ENCODE data around the gene IFIT1B.
A peak's percentile ranks its signal among the peaks of the same experiment; 100 is the strongest.
"Not testable (repeated sequence)": the region's sequence is repeated elsewhere in the genome, so short reads cannot be mapped to it uniquely, and the experiment has no call there.

The IFIT1B gene, protein sequence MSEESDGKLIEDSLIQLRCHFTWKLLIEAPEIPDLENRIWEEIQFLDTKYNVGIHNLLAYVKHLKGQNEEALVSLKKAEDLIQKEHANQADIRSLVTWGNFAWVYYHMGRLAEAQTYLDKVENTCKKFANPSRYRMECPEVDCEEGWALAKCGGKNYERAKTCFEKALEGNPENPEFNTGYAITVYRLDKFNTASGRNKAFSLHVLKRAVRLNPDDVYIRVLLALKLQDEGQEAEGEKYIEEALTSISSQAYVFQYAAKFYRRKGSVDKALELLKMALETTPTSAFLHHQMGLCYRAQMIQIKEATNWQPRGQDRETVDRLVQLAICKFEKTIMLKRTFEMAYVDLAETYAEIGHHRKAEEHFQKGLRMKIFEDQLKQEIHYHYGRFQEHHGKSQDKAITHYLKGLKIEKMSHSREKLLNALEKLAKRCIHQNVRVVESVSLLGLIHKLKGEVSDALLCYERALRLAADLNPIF

DNA sequence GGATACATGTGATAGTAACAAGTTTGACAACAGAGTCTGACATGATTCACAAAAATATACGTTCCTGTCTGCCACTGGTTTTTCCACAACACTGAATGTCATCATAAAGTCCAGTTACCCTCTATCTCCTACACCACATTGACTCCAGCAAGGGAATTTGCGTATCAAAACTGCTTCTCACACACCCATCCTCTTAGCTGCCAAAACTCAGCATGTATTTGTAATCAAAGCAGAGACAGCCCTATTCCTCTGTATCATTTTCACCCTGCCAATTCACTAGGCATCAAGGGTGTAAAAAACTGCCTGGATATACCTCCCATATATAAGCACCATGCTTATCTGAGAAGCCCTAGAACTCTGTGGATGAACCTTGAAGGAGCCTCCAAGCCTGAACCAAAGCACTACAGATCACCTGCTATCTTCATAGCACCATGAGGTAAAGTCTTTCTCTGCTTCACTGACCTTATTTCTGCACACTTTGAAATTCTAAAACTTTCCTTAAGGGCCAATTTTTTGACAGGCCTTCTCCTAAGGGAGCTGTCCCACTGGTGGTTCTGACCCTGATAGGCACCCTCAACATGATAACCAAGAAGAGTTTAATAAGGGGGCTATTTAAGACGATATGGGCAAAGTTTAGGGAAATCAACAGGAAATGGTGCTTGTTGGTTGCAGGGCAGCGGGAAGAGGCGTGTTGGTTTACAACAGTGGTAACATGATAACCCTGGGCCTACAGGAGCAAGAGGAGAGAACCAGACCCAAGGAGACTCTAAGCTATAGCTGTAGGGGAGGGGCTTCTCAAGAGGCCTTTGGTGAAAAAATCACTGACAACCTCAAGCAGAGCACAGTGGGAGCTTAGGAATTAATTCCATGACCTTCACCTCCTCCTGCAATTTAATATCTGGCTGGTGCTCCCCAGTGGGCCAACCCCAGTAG, at the start of gene IFIT1B:
IFIT1B (plus strand) TSS at position 352 of the 933 bp plus-strand sequence; CDS start at position 432, 80 bp downstream.
- no peak for DNase-seq

DNA sequence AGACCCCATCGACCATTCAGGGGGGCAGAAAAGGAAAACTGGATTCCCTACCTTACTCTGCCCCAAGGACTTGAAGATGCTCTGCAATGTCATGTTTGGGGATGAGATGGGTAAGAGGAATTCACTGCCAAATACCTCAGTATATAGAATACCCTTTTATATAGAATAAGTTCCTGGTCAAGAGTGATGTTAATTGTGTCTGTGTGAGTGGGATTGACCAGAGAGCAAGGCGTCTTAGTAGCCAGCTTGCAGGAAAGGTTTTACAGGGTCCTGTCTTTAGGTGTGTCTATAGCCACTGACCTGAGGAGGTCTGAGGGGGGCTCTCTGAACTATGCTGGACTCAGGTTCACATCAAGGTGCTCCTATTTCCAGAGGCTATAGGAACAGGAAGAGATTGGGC, 48.7 kb upstream of the IFIT1B start:
- DNase-seq = no peak

DNA sequence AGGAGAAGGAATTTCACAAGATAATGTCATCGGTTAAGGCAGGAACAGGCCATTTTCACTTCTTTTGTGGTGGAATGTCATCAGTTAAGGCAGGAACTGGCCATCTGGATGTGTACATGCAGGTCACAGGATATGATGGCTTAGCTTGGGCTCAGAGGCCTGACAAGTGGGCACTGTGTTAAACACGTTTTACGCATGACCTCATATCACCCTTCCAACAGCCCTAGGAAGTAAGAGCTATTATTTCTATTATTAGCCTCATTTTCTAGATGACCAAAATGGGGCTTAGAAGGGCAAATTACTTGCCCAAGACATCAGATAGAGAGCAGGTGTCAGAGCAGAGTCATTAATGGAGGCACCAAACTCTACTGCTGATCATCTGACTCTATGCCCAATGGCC, 47.8 kb upstream of the IFIT1B start:
- not testable (repeated sequence) for DNase-seq

DNA sequence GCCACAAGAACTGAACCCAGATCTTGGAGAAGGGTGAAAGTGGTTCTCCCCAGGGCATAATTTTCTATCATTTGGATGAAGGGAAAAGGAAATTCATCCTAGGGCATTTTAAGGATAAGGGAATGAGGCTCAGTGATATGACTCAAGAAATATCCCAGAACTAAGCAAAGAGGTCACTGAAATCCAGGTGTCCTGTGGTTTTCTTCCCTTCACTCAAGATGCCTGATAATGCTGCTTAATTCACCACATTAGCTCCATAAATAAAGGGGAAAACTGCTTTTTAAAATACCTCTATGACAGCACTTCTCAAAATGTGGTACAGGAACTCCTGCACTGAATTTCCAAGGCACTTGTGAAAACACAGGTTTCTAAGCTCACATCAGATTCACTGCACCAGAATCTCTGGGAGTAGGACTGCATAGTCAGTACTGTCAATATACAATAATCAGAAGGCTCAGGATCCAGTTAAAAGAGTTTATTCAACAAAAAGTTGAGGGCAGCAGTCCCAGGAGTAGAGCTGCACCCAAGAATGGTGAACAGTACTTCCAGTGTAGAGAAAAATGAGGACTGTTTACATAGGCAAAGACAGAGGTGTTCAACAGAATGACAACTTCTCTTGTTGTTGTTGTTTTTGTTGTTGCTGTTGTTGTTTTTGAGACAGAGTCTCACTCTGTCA, 47.2 kb upstream of the IFIT1B start:
- no peak for DNase-seq

DNA sequence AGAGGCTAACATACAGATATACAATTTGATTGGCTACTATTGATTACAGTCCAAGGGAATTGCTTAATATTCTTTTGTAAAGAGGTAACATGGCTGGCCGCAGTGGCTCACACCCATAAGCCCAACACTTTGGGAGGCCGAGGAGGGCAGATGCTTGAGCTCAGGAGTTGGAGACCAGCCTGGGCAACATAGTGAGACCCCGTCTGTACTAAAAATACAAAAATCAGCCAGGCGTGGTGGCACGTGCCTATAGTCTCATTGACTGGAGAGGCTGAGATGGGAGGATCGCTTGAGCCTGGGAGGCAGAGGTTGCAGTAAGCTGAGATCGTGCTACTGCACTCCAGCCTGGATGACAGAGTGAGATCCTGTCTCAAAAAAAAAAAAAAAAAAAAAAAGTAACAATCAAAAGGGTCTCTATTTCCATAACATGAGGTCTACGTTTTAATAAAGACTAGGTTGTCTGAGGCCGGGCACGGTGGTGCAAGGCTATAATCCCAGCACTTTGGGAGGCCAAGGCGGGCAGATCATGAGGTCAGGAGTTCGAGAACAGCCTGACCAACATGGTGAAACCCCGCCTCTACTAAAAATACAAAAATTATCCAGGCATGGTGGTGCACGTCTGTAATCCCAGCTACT, 46.3 kb upstream of the IFIT1B start:
- DNase-seq = not testable (repeated sequence)

DNA sequence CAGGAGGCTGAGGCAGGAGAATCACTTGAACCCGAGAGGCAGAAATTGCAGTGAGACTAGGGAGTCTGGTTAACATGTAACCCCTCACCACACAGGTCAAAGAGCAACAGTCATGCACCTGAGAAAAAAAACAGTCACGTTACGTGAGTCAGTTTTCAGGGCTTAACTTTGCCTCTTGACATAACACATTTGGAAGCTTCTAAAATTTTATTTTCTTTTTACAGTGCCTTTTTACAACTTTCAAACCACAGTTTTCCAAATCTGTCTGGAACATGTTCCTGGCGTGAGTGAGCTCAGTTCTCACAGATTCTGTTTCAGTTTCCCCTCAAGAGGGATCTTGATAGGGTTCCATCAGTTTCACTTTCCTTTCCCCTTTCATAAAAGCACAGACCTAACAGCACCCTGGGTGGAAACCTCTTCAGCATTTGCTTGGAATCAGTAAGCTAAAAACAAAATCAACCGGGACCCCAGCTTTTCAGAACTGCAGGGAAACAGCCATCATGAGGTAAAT, 45.7 kb upstream of the IFIT1B start:
- peak; percentile 42 for DNase-seq

DNA sequence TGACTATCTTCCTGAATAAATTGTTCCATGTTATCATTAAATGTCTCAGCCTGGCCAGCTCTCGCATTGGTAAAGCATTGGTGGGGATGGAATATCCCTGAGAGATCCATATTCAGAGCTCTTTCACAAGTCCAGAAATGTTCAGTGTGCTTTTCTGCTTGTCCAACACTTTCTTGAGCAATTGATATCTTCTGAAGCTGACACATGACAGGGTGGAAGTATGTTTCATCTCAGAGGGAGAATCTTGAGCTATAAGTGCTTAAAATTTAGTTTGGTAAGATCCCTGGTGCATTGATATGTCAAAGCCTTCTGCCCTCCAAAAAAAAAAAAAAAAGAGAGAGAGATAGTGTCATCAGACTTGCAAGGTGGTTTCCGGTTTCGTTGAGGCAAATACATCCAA, 42.6 kb upstream of the IFIT1B start:
- no peak for DNase-seq

DNA sequence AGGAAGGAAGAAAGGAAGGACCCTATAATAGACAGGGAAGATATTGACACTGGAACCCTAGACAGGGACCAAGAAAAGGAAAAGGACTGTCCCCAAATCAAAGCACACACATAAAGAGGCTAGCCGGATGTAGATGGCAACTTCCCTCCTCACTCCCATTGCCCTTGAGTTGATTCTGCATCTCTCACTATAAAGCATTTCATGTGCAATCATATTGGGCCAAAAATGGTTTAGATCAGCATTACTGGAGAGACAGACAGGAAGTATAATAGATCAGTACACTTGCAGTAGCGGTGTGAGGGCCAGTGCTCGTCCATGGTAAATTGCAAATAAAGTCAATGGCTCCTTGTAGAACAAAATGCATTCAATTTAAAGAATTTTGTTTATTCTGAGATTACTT, 41.6 kb upstream of the IFIT1B start:
- DNase-seq = no peak

DNA sequence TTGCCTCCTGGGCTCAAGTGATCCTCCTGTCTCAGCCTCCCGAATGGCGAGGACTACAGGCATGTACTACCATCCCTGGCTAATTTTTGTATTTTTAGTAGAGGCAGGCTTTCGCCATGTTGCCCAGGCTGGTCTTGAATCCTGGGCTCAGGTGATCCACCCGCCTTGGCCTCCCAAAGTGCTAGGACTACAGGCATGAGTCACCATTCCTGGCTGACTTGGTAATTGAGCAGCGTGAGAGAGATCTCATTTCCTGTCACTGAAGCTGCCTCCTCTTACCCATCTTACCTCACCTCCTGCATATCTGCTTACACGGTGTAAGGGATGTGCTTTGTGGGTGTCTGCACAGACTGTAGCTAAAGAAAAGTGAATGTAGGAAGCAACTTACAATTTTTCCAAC, 40.4 kb upstream of the IFIT1B start:
- peak; percentile 50 for DNase-seq

DNA sequence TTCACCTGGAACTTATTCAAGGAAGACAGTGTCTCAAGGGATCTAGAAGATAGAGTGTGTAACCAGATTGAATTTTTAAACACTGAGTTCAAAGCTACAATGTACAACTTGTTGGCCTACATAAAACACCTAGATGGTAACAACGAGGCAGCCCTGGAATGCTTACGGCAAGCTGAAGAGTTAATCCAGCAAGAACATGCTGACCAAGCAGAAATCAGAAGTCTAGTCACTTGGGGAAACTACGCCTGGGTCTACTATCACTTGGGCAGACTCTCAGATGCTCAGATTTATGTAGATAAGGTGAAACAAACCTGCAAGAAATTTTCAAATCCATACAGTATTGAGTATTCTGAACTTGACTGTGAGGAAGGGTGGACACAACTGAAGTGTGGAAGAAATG, 39.1 kb upstream of the IFIT1B start:
- DNase-seq = no peak

DNA sequence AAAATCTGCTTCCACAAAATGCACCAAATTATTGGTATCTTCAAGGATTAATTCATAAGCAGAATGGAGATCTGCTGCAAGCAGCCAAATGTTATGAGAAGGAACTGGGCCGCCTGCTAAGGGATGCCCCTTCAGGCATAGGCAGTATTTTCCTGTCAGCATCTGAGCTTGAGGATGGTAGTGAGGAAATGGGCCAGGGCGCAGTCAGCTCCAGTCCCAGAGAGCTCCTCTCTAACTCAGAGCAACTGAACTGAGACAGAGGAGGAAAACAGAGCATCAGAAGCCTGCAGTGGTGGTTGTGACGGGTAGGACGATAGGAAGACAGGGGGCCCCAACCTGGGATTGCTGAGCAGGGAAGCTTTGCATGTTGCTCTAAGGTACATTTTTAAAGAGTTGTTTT, 38.0 kb upstream of the IFIT1B start:
- no peak for DNase-seq

DNA sequence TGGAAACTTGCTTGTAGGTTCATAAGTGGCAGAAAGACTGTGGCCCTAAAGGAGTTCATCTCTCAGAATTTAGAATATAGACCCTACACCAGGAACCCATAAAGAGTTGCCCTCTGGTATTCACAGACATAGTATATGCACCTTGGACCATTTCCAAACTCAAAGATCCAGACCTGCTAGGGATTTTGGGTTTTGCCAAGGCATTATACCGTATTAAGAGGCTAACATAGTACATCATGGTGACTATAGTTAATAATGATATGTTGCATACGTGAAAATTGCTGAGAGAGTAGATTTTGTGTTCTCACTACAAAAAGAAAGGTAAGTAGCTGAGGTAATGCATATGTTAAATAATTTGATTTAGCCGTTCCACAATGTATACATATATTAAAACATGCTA, 36.2 kb upstream of the IFIT1B start:
- DNase-seq = no peak

DNA sequence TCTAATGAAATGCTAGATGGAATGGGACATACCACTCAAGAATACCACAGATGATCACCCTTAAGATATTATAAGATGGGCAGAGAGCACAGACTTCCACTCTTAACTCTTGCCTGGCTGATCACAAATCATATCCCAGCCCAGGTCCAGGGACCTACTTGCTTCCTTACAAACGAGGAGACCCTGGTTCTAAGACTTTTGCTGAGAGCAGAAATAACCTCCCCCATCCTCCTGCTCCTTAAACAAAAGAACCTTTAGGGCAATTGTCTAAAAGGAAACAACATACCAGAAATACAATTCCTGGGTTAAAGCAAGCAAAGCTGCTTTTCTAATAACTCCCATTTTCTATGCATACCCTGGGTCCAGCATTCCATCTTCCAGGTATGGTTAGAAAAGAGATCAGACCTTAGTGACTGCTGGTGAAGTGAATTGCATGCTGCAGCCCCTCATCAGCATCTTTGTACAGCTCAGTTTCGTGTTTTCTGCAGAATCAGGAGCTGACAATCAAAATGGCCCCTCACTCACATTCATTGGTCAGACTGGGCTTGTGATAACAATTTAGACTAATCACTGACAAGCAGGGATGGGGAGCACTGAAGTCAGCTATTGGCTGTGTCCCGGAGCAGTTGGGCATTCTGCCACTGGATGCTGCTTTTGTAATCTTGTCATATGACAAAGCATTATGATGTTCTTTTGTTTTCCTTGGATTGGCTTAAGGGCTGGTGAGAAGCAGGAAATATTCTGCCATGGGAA, 35.5 kb upstream of the IFIT1B start:
- no peak for DNase-seq

DNA sequence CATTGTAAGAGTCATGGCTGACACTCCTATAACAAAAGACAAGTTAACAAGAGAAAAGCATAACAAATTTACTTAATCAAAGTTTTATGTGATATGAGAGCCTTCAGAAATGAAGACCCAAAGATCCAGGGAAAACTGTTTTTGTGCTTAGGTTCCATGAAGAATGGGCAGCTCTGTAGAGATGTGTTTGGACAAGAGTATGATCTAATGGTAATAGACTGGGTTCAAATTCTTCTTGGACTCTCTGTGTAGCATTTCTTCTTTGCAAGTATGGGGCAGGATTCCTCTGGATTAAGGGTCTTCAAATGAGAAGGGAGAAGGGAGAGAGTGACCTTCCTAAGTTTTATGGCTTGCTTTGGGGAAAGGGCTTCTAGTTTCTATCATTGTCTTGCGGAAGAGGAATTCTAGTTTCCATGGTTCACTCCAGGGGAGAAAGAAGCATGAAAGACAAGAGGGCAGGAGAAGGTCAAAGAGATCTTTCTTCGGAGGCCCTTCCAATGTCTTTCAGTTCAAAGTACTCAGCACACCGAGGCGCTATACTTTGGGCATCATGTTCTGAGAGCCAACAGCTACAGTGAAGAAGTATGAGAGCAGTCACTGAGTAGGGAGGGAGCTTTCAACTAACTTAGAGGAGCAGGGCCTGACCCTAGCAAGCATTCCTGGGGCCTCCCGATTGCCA, 34.6 kb upstream of the IFIT1B start:
- DNase-seq = no peak

DNA sequence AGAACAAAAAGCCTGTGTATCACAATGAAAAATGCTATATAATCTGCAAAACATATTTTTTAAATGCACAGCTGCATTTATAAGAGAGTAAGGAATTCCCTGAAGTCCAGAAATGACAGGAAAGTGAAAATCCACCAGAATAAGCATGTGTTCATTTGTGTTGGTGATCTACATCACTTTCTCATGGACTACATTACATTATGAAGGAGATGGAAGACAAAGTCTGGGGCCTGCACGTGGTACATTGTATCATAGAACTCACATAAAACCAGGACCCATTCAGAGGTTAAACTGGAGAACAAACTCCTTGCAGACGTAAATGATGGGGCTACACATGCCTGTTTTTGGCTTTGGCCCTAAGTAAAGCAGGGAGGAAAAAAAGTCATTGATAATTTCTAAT, 33.7 kb upstream of the IFIT1B start:
- DNase-seq = no peak

DNA sequence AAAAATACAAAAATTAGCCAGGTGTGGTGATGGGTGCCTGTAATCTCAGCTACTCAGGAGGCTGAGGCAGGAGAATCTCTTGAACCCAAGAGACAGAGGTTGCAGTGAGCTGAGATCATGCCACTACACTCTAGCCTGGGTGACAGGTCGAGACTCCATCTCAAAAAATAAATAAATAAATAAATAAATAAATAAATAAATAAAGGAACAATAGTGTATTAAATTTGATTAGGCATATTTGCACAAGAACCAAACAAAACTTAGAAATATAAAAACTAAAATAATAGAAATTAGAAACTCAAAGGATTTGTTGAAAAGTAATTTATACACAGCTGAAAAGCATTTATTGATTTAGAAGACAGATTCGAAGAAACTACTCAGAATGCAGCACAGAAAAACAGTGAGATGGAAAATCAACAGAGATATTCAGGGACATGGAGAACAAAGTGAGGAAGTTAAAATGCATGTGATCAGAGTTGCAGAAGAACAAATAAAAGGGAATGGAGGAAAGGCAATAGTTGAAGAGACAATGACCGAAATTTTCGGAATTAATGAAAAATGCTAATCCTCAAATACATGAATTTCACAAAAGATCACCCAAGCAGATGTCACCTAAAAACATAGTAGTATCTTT, 32.4 kb upstream of the IFIT1B start:
- no peak for DNase-seq

DNA sequence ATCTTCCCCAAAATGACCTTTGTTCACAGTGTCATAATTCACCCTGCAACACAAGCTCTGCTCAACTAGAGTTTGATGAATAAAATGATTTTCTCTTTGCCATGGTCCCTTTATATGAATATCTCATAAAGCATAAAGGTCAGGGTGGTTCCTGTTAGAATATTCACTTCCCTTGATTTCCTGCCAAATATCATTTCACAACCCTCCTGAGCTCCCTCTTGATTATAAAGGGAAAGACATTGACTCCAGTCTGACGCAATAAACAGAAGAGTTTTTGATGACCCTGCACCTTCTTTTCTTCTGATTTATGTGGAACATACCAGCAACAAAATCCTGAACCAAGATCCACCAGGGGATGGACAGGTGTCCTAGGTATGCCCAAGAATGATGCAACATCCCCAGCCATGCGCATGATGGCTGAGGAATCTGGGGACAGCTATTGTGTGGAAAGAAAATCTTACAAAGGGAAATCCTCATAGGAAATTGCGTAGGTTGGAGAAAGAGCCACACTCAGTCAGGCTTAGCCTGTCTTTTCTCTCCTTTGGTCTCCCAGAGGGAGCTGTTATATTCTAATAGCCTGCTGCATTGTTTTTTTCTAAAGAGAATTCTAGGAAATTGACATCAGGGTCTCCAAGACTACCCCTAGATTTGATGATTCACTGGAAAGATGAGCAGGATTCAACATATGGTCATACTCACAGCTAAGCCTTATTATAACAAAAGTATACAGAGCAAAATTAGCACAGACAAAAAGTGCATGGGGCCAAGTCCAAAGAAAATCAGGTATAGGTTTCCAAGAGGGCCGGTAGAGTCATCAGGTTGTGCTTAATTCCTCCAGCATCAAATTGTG, 31.2 kb upstream of the IFIT1B start:
- no peak for DNase-seq

DNA sequence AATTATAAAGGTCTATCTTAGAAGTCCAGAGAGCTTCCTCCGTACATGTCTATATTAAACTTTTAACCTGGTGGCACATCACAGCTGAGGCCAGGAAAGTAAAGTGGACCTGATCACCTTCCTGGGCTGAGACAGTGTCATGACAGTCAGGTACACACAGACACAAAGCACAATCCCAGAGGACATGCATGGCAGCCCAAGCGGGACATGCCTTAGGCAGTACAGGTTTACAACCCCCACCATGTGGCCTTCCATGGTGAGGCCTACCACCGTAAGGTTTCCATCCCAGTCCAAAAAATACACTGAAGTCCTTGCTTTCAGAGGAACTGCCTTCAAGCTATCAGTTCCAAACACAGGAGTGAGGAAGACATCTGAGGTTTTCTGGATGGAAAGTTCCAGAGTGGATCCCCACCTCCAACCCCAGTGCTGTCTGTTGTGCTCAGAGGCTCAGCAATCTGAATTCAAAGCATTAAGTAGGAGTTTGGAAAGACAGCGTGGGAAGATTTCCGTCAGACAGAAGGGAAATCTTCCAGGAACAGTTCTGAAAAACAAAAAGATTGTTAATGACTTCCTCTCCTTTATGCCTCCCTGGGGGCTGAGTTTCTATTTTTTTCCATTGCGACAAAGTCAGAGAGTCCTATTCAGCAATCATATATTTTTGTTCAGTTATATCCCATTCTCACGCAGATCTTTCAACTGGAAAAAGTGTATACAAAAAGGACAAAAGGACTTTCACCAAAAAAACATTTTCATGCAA, 30.0 kb upstream of the IFIT1B start:
- no peak for DNase-seq

DNA sequence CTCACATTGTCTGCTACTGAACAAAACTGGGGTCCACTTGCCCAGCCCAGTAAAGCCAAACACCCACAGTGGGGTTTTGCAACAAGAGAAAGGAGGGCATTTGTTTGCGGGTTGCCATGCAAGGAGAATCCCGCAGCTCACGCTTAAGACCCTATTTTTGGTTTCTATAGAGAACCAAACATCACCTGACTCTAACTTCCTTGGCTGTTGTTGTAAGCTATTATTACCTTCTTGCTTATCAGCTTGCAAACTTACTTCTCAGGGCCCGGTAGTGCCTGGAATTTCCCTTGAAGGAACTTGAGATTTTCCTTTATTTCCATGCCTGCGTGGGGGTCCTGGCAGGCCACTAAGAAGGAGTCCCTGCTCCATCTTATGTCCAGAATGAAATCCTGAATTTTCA, 29.4 kb upstream of the IFIT1B start:
- no peak for DNase-seq
